Measurements from ENCODE around the gene RHBG.
A peak's percentile ranks its signal among the peaks of the same experiment; 100 is the strongest.

RHBG gene

GRCh38 chr1:156406251-156406650 lies 37.2 kb downstream of the RHBG start:
- DNase-seq (ENCODE audit: low read depth) = no peak

- no peak for DNase-seq (ENCODE audit: low read depth)
Observed at GRCh38 chr1:156407344-156407743, 38.3 kb downstream of the RHBG start.

GRCh38 chr1:156407760-156408159 lies 38.7 kb downstream of the RHBG start:
- DNase-seq (ENCODE audit: low read depth) = no peak

- no peak for DNase-seq (ENCODE audit: low read depth)
Observed at GRCh38 chr1:156409439-156409838, 40.4 kb downstream of the RHBG start.

- DNase-seq (ENCODE audit: low read depth) = no peak
Observed at GRCh38 chr1:156410238-156410637, 41.2 kb downstream of the RHBG start.

GRCh38 chr1:156410740-156411139 lies 41.7 kb downstream of the RHBG start:
- no peak for DNase-seq (ENCODE audit: low read depth)

GRCh38 chr1:156412653-156413321 lies 43.8 kb downstream of the RHBG start:
- DNase-seq (ENCODE audit: low read depth) = no peak

GRCh38 chr1:156413391-156414246 lies 44.6 kb downstream of the RHBG start:
- no peak for DNase-seq (ENCODE audit: low read depth)

- no peak for DNase-seq (ENCODE audit: low read depth)
Observed at GRCh38 chr1:156414461-156415064, 45.6 kb downstream of the RHBG start.

GRCh38 chr1:156416993-156417392 lies 48.0 kb downstream of the RHBG start:
- DNase-seq (ENCODE audit: low read depth) = no peak

GRCh38 chr1:156417401-156418020 lies 48.5 kb downstream of the RHBG start:
- DNase-seq (ENCODE audit: low read depth) = no peak

- no peak for DNase-seq (ENCODE audit: low read depth)
Observed at GRCh38 chr1:156418416-156419070, 49.5 kb downstream of the RHBG start.

- no peak for DNase-seq (ENCODE audit: low read depth)
Observed at GRCh38 chr1:156419854-156420204, 50.8 kb downstream of the RHBG start.

- DNase-seq (ENCODE audit: low read depth) = no peak
Observed at GRCh38 chr1:156420205-156421061, 51.4 kb downstream of the RHBG start.

- DNase-seq (ENCODE audit: low read depth) = peak; percentile 28
Observed at GRCh38 chr1:156421062-156421938, 52.3 kb downstream of the RHBG start.

- no peak for DNase-seq (ENCODE audit: low read depth)
Observed at GRCh38 chr1:156421939-156422601, 53.1 kb downstream of the RHBG start.

GRCh38 chr1:156422602-156423091 lies 53.6 kb downstream of the RHBG start:
- DNase-seq (ENCODE audit: low read depth) = no peak

- no peak for DNase-seq (ENCODE audit: low read depth)
Observed at GRCh38 chr1:156423422-156424352, 54.7 kb downstream of the RHBG start.
